Raji (cell line): Measurements from ENCODE around the gene AKNA.

Source experiments
- POLR2A ChIP-seq: IDR thresholded peaks from 2 replicates; pipeline ENCODE4 v1.6.1; 2011; ENCODE audit warnings: low read depth, low read length, control low read depth; ENCODE audit not compliant: insufficient read depth

AKNA gene

GRCh38 chr9:114388764-114389375 is 1.1 kb upstream of the AKNA start:
- no peak for TF ChIP-seq POLR2A

- no peak for TF ChIP-seq POLR2A
Observed at GRCh38 chr9:114388357-114388682, 538 bp upstream of the AKNA start.

GRCh38 chr9:114386886-114387679 is 699 bp downstream of the AKNA start:
- TF ChIP-seq POLR2A = no peak

GRCh38 chr9:114386361-114386885 is 1.4 kb downstream of the AKNA start:
- TF ChIP-seq POLR2A = 0 out of 2 replicates have a peak, but pooled peaks have one; percentile 8

GRCh38 chr9:114385397-114386181 is 2.2 kb downstream of the AKNA start:
- peak; percentile 93 for TF ChIP-seq POLR2A

GRCh38 chr9:114384836-114385396 is 2.9 kb downstream of the AKNA start:
- no peak for TF ChIP-seq POLR2A

GRCh38 chr9:114384341-114384740 is 3.4 kb downstream of the AKNA start:
- TF ChIP-seq POLR2A = no peak

GRCh38 chr9:114383521-114384231 is 4.1 kb downstream of the AKNA start:
- TF ChIP-seq POLR2A = no peak

- no peak for TF ChIP-seq POLR2A
Observed at GRCh38 chr9:114382699-114383520, 4.9 kb downstream of the AKNA start.

- no peak for TF ChIP-seq POLR2A
Observed at GRCh38 chr9:114378883-114379282, 8.9 kb downstream of the AKNA start.

GRCh38 chr9:114378016-114378415 is 9.8 kb downstream of the AKNA start:
- no peak for TF ChIP-seq POLR2A

- TF ChIP-seq POLR2A = no peak
Observed at GRCh38 chr9:114376586-114377445, 11.0 kb downstream of the AKNA start.

- TF ChIP-seq POLR2A = no peak
Observed at GRCh38 chr9:114375386-114376175, 12.2 kb downstream of the AKNA start.

- TF ChIP-seq POLR2A = no peak
Observed at GRCh38 chr9:114374936-114375335, 12.8 kb downstream of the AKNA start.
